ENCODE measurements around the gene PTK6.
A peak's percentile ranks its signal among the peaks of the same experiment; 100 is the strongest.
"Not testable (repeated sequence)": the region's sequence is repeated elsewhere in the genome, so short reads cannot be mapped to it uniquely, and the experiment has no call there.

PTK6 gene

DNA sequence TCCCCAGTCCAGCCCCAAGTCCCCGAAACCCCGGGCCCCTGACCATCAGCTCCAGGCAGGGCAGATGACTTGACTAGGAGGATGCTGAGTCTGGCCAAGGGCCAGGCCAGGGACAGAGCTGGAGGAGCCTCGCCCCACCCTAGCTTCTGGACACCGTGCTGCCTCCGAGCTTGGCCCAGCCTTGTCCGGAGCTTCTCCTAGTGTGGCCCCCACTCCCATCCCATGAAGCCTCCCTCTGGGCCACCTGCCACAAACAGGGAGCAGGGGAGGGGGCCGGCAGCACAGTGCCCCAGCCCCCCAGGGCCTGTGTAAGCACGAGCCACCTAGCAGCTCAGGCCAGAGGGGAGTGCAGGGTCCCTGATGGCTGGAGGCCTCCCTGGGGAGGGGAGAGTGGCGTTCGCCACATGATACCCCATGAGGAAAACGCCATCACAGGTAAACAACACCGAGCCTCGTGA is 43.6 kb downstream of the PTK6 start:
- no peak for DNase-seq

DNA sequence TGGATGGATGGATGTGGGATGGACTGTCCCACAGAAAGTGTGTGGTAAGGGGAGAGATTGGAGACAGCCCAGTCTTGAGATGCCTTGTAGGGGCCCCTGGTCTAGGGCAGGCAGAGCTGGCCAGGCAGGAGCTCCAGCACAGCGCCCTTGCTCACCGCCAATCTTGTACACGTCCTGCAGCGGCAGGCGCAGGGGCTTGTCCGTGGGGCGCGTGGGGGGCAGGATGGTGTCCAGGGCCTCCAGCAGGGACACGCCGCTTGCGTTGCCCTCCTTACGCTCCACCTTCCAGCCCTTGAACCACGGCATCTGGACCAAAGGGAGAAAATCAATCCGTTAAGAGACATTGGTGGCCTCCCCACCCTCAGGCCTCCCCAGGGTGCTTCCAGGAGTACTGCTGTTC is 44.2 kb downstream of the PTK6 start:
- no peak for DNase-seq

DNA sequence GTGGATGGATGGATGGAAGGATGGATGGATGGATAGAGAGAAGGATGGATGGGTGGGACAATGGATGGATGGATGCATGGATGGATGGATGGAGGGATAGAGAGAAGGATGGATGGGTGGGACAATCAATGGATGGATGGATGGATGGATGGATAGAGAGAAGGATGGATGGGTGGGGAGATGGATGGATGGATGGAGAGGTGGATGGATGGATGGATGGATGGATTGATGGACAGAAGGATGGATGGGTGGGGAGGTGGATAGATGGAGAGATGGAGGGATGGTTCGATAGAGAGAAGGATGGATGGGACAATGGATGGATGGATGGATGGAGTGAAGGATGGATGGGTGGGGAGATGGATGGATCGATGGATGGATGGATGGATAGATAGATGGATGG is 44.7 kb downstream of the PTK6 start:
- DNase-seq: no peak

GRCh38 chr20:63491635-63492230 is 45.4 kb downstream of the PTK6 start:
- no peak for DNase-seq

GRCh38 chr20:63491078-63491477 is 46.1 kb downstream of the PTK6 start:
- no peak for DNase-seq

- no peak for DNase-seq
These were observed 46.8 kb downstream of the PTK6 start for GRCh38 chr20:63490416-63490815.

DNA sequence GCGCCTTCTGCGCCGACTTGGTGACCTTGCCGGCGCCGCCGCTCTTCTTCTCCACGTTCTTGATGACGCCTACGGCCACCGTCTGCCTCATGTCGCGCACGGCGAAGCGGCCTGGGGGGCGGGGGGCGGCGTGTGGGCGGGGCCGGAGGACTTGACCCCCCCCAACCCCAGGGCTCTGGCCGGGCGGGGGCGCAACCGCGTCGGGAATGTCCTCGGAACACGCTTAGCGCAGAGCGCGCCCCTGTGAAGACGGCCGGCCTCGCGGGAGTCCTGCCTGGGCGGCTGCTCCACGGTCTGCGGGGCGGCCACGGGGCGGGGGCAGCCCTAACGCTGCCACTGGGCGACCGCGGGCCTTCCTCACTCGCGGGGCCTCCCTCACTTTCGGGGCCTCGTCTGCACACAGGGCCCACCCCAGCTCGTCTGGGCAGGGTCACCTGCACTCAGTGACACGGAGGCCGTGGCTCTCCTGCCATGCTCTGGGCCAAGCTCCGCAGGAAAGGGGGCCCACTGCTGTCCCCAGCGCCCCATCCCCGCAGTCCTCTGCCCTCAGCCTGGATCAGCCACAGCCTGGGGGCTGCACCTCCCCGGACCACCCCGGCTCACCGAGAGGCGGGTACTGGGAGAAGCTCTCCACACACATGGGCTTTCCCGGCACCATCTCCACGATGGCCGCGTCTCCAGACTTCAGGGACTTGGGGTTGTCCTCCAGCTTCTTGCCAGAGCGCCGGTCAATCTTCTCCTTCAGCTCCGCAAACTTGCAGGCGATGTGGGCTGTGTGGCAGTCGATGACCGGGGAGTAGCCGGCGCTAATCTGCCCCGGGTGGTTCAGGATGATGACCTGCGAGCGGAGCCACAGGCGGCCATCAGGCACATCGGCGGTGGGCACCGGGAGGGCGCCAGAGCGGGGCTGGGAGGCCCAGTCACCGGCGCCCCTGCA is 48.6 kb downstream of the PTK6 start:
- DNase-seq: no peak

- DNase-seq: no peak
These were observed 49.4 kb downstream of the PTK6 start for GRCh38 chr20:63487781-63488241.

DNA sequence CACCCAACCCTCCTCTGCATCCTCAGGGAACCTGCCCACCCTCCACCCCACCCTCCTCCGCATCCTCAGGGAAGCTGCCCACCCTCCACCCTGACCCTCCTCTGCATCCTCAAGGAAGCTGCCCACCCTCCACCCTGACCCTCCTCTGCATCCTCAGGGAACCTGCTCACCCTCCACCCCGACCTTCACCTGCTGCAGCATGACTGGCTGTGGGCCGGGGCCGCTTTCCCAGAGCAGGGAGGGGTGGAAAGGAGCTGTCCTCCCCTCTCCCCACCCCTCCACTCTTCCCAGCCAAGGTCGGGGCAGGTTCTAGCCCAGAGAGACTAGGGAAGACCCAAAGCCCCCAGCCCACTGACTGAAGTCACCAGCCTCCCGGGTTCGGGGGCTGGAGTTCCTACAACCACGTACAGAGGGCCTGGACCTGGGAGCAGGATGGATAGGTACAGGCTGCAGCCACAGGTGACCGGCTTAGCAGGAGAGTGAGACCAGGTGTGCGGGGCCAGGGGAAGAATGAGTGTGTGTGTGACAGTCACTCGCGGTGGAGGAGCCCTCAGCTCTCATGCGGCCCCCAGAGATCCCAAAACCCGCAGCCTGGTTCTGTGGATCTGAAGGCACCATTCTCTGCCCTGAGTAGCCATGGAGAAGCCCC is 49.9 kb downstream of the PTK6 start:
- DNase-seq: no peak

- no peak for DNase-seq
These were observed 50.8 kb downstream of the PTK6 start for GRCh38 chr20:63486300-63486855.

DNA sequence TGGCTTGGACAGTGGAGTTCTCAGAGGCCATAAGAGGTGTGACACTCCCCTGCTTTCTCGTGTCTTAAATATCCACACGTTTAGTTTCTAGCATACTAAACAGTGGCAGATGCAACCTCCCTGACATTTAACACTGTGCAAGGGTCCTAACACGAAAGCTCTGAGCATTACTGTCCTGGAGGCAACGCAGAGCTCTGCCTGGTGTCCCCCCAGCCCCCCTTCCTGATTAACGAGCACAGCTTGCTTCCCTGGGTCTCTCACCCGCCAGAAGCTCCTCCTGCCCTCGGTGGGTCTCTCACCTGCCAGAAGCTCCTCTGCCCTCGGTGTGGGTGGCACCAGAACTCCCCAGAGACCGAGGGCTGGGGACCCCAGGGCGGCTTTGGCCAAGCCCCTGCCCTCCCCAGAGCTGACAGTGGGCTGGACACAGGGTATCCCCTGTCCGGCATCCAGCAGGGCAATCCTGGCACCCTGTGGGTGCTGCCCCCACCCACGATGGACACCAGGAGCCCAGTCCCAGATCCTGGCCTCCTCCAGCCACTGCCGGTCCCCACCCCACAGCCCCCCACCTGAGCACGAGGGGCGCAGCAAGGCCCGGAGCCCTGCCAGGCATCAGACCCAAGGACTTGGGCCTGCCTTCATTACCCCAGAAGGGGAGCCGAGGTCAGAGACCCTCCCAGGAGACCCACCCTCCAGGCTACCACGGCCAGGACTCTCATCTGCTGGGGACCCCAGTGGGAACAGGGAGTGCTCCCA is 52.3 kb downstream of the PTK6 start:
- no peak for DNase-seq

- no peak for DNase-seq
These were observed 52.9 kb downstream of the PTK6 start for GRCh38 chr20:63484236-63484635.

GRCh38 chr20:63483834-63484233 is 53.3 kb downstream of the PTK6 start:
- DNase-seq: peak in 1 of 4 experiments; percentile 22

GRCh38 chr20:63482021-63482587 is 55.1 kb downstream of the PTK6 start:
- DNase-seq: no peak

GRCh38 chr20:63481503-63481902 is 55.7 kb downstream of the PTK6 start:
- no peak for DNase-seq

- DNase-seq: not testable (repeated sequence)
These were observed 57.3 kb downstream of the PTK6 start for GRCh38 chr20:63479695-63480419.

DNA sequence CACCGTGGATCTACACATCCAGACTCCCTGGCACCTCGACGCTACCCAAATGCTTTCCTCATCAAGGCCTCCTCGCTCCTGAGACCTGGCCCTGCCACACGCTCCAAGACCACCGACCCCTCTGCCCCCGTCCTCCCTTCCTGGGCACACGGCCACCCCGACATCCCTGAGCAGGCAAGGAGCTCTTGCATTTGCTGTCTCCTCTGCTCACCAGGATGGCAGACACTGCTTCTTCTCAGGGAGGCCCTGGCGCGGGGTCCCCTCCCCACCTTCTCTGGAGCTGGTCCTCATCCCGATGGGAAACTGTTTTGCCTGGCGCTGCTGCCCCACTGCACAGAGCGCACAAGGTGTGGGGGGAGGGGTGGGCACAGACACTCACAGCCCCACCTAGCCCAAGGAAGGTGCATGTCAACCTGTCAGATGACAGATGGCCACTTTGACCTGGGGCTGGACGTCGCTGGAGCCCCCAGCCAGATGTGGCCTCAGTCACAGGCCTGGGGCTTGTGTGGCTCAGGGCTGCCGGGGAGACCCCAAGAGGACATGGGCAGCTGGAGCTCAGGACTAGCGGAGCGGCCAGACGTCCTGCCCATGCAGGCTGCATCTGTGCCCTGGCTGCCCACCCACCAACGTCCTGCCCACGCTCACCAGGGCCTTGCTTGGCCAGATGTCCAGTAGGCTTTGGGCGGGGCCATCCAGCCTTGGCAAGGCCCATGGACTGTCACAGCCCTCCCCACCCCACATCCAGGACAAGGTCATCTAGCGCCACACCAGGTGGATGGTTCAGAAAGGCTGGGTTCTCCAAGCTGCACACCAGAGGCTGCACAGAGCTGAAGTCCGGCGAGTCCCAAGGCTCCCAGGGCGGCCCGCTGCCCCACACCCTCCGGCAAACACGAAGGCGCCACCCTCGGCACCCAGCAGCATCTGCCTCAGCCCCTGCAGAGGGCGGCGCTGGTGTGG is 58.6 kb downstream of the PTK6 start:
- DNase-seq: no peak
